WTC11 (cell line): ENCODE data around the gene RAPGEF5. TPM values are rescaled to one million over a fixed set of nuclear protein-coding genes. Genes with fewer than 3 reads are reported as not detected.

ENCODE experiments used
- ATAC-seq: fragments of 200-7000 bp; cut with Tn5 transposase; 2 replicates; pipeline ENCODE4 v1.10.0; 2021; ENCODE audit warnings: mild to moderate bottlenecking, moderate library complexity
- CTCF ChIA-PET: fragments of 300-600 bp; sonication (Branson Sonifier 250); formaldehyde crosslinking; loops from one replicate; lab custom pipeline; 2021; ENCODE audit warnings: antibody characterized with exemption; lab: Charles Lee
- POLR2A ChIA-PET: fragments of 350-600 bp; sonication (Branson Sonifier 250); formaldehyde crosslinking; loops from one replicate; lab custom pipeline; 2021; ENCODE audit warnings: antibody characterized with exemption; lab: Charles Lee
- DNase-seq: peaks from one replicate; pipeline ENCODE4 v3.0.0; 2021; ENCODE audit warnings: low spot score
- H3K27ac Mint-ChIP-seq: 2 replicates; pipeline ENCODE4 v1.8.0; 2021; ENCODE audit warnings: mixed read lengths
- H3K27me3 Mint-ChIP-seq: 2 replicates; pipeline ENCODE4 v1.8.0; 2021; ENCODE audit warnings: low read depth, mild to moderate bottlenecking, moderate library complexity, mixed read lengths
- H3K36me3 Mint-ChIP-seq: 2 replicates; pipeline ENCODE4 v1.8.0; 2021; ENCODE audit warnings: mixed read lengths
- H3K4me1 Mint-ChIP-seq: 2 replicates; pipeline ENCODE4 v1.8.0; 2022; ENCODE audit warnings: mixed read lengths
- H3K4me3 Mint-ChIP-seq: 2 replicates; pipeline ENCODE4 v1.8.0; 2021; ENCODE audit warnings: mild to moderate bottlenecking, moderate library complexity, mixed read lengths
- H3K9me3 Mint-ChIP-seq: 2 replicates; pipeline ENCODE4 v1.8.0; 2021; ENCODE audit warnings: mixed read lengths
- ATF1 ChIP-seq: sonication (generic); formaldehyde crosslinking; IDR thresholded peaks from 2 replicates; pipeline ENCODE4 v1.8.1; 2023; ENCODE audit warnings: mild to moderate bottlenecking, moderate library complexity, missing genetic modification reagents
- E2F1 ChIP-seq: sonication (generic); formaldehyde crosslinking; IDR thresholded peaks from 2 replicates; pipeline ENCODE4 v1.8.0; 2022; ENCODE audit warnings: mild to moderate bottlenecking, missing genetic modification reagents
- ELF4 ChIP-seq: sonication (generic); formaldehyde crosslinking; IDR thresholded peaks from 2 replicates; pipeline ENCODE4 v1.8.1; 2022; ENCODE audit warnings: low read depth, mild to moderate bottlenecking, moderate library complexity, missing genetic modification reagents
- ERG ChIP-seq: fragments of 250-450 bp; sonication (Bioruptor Pico); IDR thresholded peaks from 2 replicates; pipeline ENCODE4 v1.8.0; 2021; ENCODE audit warnings: mild to moderate bottlenecking
- FOXJ3 ChIP-seq: sonication (generic); formaldehyde crosslinking; IDR thresholded peaks from 2 replicates; pipeline ENCODE4 v1.9.0; 2021; ENCODE audit warnings: missing genetic modification reagents, mild to moderate bottlenecking, borderline replicate concordance
- GABPB1 ChIP-seq: sonication (generic); formaldehyde crosslinking; IDR thresholded peaks from 2 replicates; pipeline ENCODE4 v1.8.1; 2023; ENCODE audit warnings: mild to moderate bottlenecking, missing genetic modification reagents
- IRF1 ChIP-seq: sonication (generic); formaldehyde crosslinking; IDR thresholded peaks from 2 replicates; pipeline ENCODE4 v1.8.0; 2023; ENCODE audit warnings: missing genetic modification reagents
- IRF2 ChIP-seq: sonication (generic); formaldehyde crosslinking; IDR thresholded peaks from 2 replicates; pipeline ENCODE4 v1.8.0; 2022; ENCODE audit warnings: low read depth, missing genetic modification reagents, borderline replicate concordance
- KAT7 ChIP-seq: sonication (generic); formaldehyde crosslinking; IDR thresholded peaks from 2 replicates; pipeline ENCODE4 v1.8.1; 2023; ENCODE audit warnings: missing genetic modification reagents, mild to moderate bottlenecking, borderline replicate concordance
- MLX ChIP-seq: sonication (generic); formaldehyde crosslinking; IDR thresholded peaks from 2 replicates; pipeline ENCODE4 v1.8.1; 2023; ENCODE audit warnings: mild to moderate bottlenecking, missing genetic modification reagents, moderate library complexity
- NFYB ChIP-seq: sonication (generic); formaldehyde crosslinking; conservative IDR thresholded peaks from 2 replicates; pipeline ENCODE4 v1.8.0; 2022; ENCODE audit warnings: low read depth, missing genetic modification reagents
- NR1H2 ChIP-seq: sonication (generic); formaldehyde crosslinking; IDR thresholded peaks from 2 replicates; pipeline ENCODE4 v1.9.0; 2021; ENCODE audit warnings: mild to moderate bottlenecking, moderate library complexity, missing genetic modification reagents
- NR2C2 ChIP-seq: sonication (generic); formaldehyde crosslinking; IDR thresholded peaks from 2 replicates; pipeline ENCODE4 v1.8.0; 2022; ENCODE audit warnings: mild to moderate bottlenecking, missing genetic modification reagents
- NR3C1 ChIP-seq: sonication (generic); formaldehyde crosslinking; conservative IDR thresholded peaks from 2 replicates; pipeline ENCODE4 v1.8.1; 2023; ENCODE audit warnings: low read depth, mild to moderate bottlenecking, missing genetic modification reagents
- SMAD4 ChIP-seq: sonication (generic); formaldehyde crosslinking; IDR thresholded peaks from 2 replicates; pipeline ENCODE4 v1.8.0; 2022; ENCODE audit warnings: mild to moderate bottlenecking, missing genetic modification reagents
- TEAD1 ChIP-seq: sonication (generic); formaldehyde crosslinking; IDR thresholded peaks from 2 replicates; pipeline ENCODE4 v1.8.0; 2022; ENCODE audit warnings: mild to moderate bottlenecking, missing genetic modification reagents
- ZNF121 ChIP-seq: sonication (generic); formaldehyde crosslinking; IDR thresholded peaks from 2 replicates; pipeline ENCODE4 v1.8.0; 2023; ENCODE audit warnings: missing genetic modification reagents
- ZNF138 ChIP-seq: sonication (generic); formaldehyde crosslinking; conservative IDR thresholded peaks from 2 replicates; pipeline ENCODE4 v1.8.1; 2022; ENCODE audit warnings: mild to moderate bottlenecking, moderate library complexity, missing genetic modification reagents
- ZNF232 ChIP-seq: sonication (generic); formaldehyde crosslinking; IDR thresholded peaks from 2 replicates; pipeline ENCODE4 v1.8.0; 2022; ENCODE audit warnings: mild to moderate bottlenecking, missing genetic modification reagents
- ZNF423 ChIP-seq: fragments of 250-450 bp; sonication (Bioruptor Pico); IDR thresholded peaks from 2 replicates; pipeline ENCODE4 v2.1.2; 2022; ENCODE audit warnings: mild to moderate bottlenecking, moderate library complexity
- total RNA-seq: library from RNA; stranded (reverse); gene quantifications from 3 replicates; pipeline ENCODE4 v1.2.3, GENCODE V29; 2021
- TF ChIP-seq, protein P1 (sequence below): sonication (generic); formaldehyde crosslinking; IDR thresholded peaks from 2 replicates; pipeline ENCODE4 v1.8.0; 2022; ENCODE audit warnings: mild to moderate bottlenecking, missing genetic modification reagents
- TF ChIP-seq, protein P2 (sequence below): fragments of 250-450 bp; sonication (Bioruptor Pico); conservative IDR thresholded peaks from 2 replicates; pipeline ENCODE4 v1.9.0; 2021; ENCODE audit warnings: mild to moderate bottlenecking
- TF ChIP-seq, protein P3 (sequence below): sonication (generic); formaldehyde crosslinking; IDR thresholded peaks from 2 replicates; pipeline ENCODE4 v1.8.0; 2022; ENCODE audit warnings: mild to moderate bottlenecking, missing genetic modification reagents

The RAPGEF5 gene
- total RNA-seq, 1 experiment from 2014 or later: 12.3 TPM

DNA sequence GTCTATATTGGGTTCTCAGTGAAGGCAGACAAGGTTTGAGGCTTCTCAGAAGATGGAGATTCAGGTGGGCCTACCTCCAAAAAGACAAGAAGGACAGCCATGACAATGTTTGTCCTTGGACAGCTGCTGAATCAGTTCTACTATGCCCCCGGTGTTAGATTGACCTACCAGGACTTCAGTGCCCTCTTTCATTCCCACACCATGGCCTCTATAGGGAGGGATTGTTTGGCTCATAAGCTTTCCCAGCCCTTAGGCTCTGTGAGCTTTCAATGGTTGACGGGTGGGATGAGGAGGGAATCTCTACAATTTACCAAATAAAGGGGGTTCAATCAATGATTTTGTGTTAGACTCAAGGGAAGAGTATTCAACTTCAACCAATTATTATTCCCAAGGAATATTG lies 23.4 kb upstream of the RAPGEF5 start:
- Mint-ChIP-seq H3K36me3 (no peaks in the 10 kb centered on the region), H3K4me3 (no peak overlapping the region), H3K4me1 (peaks cover 15% of the 10 kb centered on the region), H3K27ac (no peak overlapping the region), H3K27me3 (no peaks in the 10 kb centered on the region), H3K9me3 (no peaks in the 10 kb centered on the region)
- ATAC-seq: peak; percentile 61
- ChIA-PET CTCF (interaction anchor here (0.5 to 1.7 kb wide), 4 partner anchors 53 to 268 kb away, joined by 3 to 6 read pairs (median 3); no protein-coding TSS in a partner anchor), POLR2A (no interaction called here)
- TF ChIP-seq, protein P1, sequence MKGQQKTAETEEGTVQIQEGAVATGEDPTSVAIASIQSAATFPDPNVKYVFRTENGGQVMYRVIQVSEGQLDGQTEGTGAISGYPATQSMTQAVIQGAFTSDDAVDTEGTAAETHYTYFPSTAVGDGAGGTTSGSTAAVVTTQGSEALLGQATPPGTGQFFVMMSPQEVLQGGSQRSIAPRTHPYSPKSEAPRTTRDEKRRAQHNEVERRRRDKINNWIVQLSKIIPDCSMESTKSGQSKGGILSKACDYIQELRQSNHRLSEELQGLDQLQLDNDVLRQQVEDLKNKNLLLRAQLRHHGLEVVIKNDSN: no peak
- TF ChIP-seq ATF1 (CRISPR knock-in tag) (no peak), KAT7 (CRISPR knock-in tag) (no peak), TEAD1 (no peak), ELF4 (CRISPR knock-in tag) (no peak), ZNF232 (CRISPR knock-in tag) (no peak)
- no peak for DNase-seq

- no peak for DNase-seq
- no peak overlapping the region for H3K4me3 Mint-ChIP-seq
- ChIA-PET CTCF (no interaction called here), POLR2A (no interaction called here)
- no peaks in the 10 kb centered on the region for H3K9me3 Mint-ChIP-seq
- TF ChIP-seq E2F1 (CRISPR knock-in tag): no peak
- peak; percentile 38; the same call in 1 of the 2 replicates for TF ChIP-seq GABPB1 (CRISPR knock-in tag)
- H3K27ac Mint-ChIP-seq: no peak overlapping the region
- H3K27me3 Mint-ChIP-seq: no peaks in the 10 kb centered on the region
- no peaks in the 10 kb centered on the region for H3K36me3 Mint-ChIP-seq
- no peak for ATAC-seq
- peaks cover 15% of the 10 kb centered on the region for H3K4me1 Mint-ChIP-seq
Observed at GRCh38 chr7:22378199-22378980, 21.4 kb upstream of the RAPGEF5 start.

GRCh38 chr7:22377703-22378102 lies 20.7 kb upstream of the RAPGEF5 start:
- H3K36me3 Mint-ChIP-seq: no peaks in the 10 kb centered on the region
- no peak overlapping the region for H3K4me3 Mint-ChIP-seq
- H3K4me1 Mint-ChIP-seq: peaks cover 12% of the 10 kb centered on the region
- TF ChIP-seq NR3C1 (CRISPR knock-in tag) (no peak), IRF1 (CRISPR knock-in tag) (no peak), ERG (CRISPR knock-in tag) (no peak), IRF2 (CRISPR knock-in tag) (no peak), NFYB (CRISPR knock-in tag) (no peak), KAT7 (CRISPR knock-in tag) (no peak), FOXJ3 (CRISPR knock-in tag) (no peak), ZNF138 (CRISPR knock-in tag) (no peak), MLX (CRISPR knock-in tag) (no peak), ATF1 (CRISPR knock-in tag) (no peak), NR1H2 (CRISPR knock-in tag) (no peak), NR2C2 (no peak), ZNF121 (CRISPR knock-in tag) (no peak), SMAD4 (CRISPR knock-in tag) (no peak), ZNF423 (CRISPR knock-in tag) (no peak)
- TF ChIP-seq, protein P2, sequence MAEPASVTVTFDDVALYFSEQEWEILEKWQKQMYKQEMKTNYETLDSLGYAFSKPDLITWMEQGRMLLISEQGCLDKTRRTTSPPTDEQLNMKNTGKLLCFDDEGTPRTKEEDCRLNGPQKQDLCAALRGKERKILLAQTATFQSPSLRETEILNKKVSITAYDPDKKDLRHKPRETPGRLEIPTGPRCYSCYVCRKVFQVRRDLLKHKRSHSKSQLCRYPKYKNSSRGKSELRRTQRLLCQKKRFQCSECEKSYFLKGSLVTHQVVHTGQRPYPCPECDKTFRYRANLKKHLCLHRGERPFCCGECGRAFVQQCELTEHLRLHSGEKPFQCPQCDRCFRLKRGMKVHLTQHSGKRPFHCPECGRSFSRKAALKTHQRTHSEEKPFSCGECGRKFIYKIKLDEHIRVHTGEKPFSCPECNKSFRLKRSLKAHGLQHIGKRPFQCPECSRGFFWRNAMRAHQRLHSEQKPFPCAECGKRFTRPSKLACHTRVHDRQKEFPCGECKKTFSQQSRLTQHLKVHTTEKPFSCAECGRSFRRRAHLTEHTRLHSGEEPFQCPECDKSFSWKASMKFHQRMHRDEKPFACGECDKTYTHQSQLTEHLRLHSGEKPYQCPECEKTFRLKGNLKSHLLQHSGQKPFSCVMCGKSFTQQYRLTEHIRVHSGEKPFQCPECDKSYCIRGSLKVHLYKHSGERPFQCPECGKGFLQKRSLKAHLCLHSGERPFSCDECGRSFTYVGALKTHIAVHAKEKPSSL (CRISPR knock-in tag): no peak
- TF ChIP-seq, protein P3, sequence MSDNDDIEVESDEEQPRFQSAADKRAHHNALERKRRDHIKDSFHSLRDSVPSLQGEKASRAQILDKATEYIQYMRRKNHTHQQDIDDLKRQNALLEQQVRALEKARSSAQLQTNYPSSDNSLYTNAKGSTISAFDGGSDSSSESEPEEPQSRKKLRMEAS (CRISPR knock-in tag): no peak
- TF ChIP-seq, protein P1: no peak
- TF ChIP-seq, all 79 proteins: peak for 0
- ATAC-seq (no peak), DNase-seq (no peak)
- ChIA-PET CTCF (no interaction called here), POLR2A (interaction anchor here (0.7 kb wide), 1 partner anchor 23 kb away, joined by 3 read pairs; no protein-coding TSS in a partner anchor)
- Mint-ChIP-seq H3K27ac (no peak overlapping the region), H3K27me3 (no peaks in the 10 kb centered on the region), H3K9me3 (no peaks in the 10 kb centered on the region)
